Measurements from ENCODE around the gene MOGAT1.
A peak's percentile ranks its signal among the peaks of the same experiment; 100 is the strongest.
"Not testable (repeated sequence)": the region's sequence is repeated elsewhere in the genome, so short reads cannot be mapped to it uniquely, and the experiment has no call there.

MOGAT1 gene

DNA sequence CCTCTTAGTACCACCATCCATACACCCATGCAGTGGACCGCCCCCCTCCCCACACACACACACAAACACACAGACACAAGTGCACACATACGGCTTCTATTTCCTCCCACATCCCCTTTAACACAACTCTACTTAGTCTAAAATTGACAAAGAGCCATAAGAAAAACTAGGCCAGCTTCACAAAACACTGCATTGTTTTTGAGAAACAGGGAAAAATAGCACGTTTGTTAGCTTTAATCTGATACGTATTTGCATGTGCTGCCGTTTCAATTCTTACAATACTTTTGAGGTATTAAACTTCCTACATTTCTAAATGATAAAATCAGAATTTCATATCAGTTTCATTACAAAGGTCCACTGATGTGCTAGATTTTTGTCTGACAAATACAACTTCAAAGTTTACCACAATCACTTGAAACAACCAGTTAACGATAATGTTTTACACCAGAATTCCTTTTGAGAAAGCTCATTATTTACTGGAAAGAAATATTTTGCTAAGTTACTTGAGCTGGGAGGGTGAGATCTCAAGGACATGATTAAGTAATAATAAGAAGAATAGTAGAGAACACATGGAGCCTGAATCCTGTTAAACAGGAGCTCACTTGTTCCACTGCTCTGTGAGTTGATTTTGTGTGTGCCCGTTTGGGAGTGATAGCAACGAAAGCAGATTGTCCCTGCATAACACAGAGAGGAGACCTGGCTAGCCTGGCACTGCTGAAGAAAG is 74.5 kb downstream of the MOGAT1 start:
- no peak for DNase-seq

- no peak for DNase-seq
Observed at GRCh38 chr2:222747526-222748160, 76.2 kb downstream of the MOGAT1 start.

- peak; percentile 20 for DNase-seq
Observed at GRCh38 chr2:222750533-222750932, 79.1 kb downstream of the MOGAT1 start.

GRCh38 chr2:222751238-222751637 is 79.8 kb downstream of the MOGAT1 start:
- no peak for DNase-seq

- peak; percentile 8 for DNase-seq
Observed at GRCh38 chr2:222751821-222752719, 80.6 kb downstream of the MOGAT1 start.

GRCh38 chr2:222752746-222753145 is 81.3 kb downstream of the MOGAT1 start:
- no peak for DNase-seq

- peak; percentile 97 for DNase-seq
Observed at GRCh38 chr2:222753251-222753824, 81.9 kb downstream of the MOGAT1 start.

DNA sequence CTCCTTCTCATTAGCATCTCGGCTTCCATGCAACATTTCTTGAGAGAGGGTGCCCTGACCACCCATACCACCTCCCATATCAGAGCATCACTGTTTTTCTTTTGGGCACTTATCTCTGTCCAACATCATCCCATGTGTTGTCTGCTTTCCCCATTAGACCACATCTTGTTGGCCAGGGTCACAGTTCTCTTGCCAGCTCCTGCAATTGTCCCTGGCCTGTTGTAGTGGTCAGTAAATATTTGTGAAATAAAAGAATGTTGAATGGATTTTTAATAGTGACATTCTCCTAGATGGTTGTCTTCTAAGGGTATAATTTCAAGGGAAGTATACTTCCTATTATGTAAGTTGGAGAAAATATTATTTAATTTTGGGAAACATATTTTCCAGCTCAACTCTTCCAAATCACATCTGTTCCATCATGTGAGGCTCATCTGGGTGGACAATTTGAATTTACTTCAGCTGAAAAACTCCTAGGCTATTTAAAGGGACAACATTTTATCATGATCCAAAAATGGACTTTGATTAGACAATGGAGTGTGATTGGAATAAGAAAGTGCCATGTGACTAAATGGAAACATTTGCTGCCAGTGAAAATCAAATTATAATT is 83.0 kb downstream of the MOGAT1 start:
- no peak for DNase-seq

- DNase-seq, result not testable (repeated sequence)
Observed at GRCh38 chr2:222755593-222755992, 84.1 kb downstream of the MOGAT1 start.

DNA sequence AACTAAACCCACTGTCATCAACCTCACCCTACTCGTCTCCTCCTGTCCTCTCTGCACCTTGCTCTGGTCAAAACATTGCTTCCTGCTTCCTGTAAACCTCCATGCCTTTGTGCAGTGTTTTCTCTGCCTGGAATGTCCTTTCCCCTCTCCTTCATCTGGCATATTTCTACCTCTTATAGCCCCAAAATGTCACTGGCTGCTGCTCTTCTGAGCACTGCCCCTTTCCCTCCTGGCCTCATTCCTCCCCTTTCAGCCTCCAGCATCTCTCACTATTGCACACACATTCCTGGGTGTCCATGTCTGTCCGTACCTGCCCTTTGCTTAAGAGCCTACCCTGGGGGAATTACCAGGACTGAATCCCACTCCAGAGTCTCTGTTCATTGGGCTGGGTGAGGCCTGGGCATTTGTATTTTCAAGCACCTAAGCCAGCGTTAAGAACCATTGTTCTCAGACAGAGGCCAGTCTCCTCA is 84.9 kb downstream of the MOGAT1 start:
- DNase-seq, result no peak

GRCh38 chr2:222756951-222757650 is 85.6 kb downstream of the MOGAT1 start:
- no peak for DNase-seq

Measured in NCI-H2171 treated with DMSO at 0.1 percent for 48 hours (cell line).